ENCODE results near the gene ADGRG2.

- TF ChIP-seq CTCF (conservative IDR thresholded peaks at IDR 0.05 in 1 of 2, IDR thresholded peaks at IDR 0.05 in 1 of 2; ENCODE audit: low read depth in 1 of 2, low read length in 2 of 2) (no peak), EZH2 (IDR thresholded peaks at IDR 0.05; ENCODE audit: low read length, missing control alignments) (no peak)
Observed at GRCh38 chrX:19091596-19091995, 30.7 kb downstream of the ADGRG2 start.

Data from fibroblast of lung (primary cell).